ENCODE data around the gene PGS1. TPM values are rescaled to one million over a fixed set of nuclear protein-coding genes. Genes with fewer than 3 reads are reported as not detected.
A peak's percentile ranks its signal among the peaks of the same experiment; 100 is the strongest.

Gene PGS1
- total RNA-seq, 1 donor: 40.2 TPM

GRCh38 chr17:78355701-78356100 is 22.7 kb upstream of the PGS1 start:
- DNase-seq (ENCODE audit: low read depth): no peak
- no peak for TF ChIP-seq CTCF (IDR thresholded peaks at IDR 0.05; ENCODE audit: insufficient read depth, low read length)
- no peak overlapping the region for H3K4me3 ChIP-seq (ENCODE audit: low read depth, low read length)

GRCh38 chr17:78356101-78356713 is 22.2 kb upstream of the PGS1 start:
- peak; percentile 76 for DNase-seq (ENCODE audit: low read depth)
- H3K4me3 ChIP-seq (ENCODE audit: low read depth, low read length): peak overlapping the region; percentile 89
- no peak for TF ChIP-seq CTCF (IDR thresholded peaks at IDR 0.05; ENCODE audit: insufficient read depth, low read length)

- DNase-seq (ENCODE audit: low read depth): peak; percentile 75
- H3K4me3 ChIP-seq (ENCODE audit: low read depth, low read length): peak overlapping the region; percentile 89
- no peak for TF ChIP-seq CTCF (IDR thresholded peaks at IDR 0.05; ENCODE audit: insufficient read depth, low read length)
These were observed 21.3 kb upstream of the PGS1 start for GRCh38 chr17:78357177-78357586.

DNA sequence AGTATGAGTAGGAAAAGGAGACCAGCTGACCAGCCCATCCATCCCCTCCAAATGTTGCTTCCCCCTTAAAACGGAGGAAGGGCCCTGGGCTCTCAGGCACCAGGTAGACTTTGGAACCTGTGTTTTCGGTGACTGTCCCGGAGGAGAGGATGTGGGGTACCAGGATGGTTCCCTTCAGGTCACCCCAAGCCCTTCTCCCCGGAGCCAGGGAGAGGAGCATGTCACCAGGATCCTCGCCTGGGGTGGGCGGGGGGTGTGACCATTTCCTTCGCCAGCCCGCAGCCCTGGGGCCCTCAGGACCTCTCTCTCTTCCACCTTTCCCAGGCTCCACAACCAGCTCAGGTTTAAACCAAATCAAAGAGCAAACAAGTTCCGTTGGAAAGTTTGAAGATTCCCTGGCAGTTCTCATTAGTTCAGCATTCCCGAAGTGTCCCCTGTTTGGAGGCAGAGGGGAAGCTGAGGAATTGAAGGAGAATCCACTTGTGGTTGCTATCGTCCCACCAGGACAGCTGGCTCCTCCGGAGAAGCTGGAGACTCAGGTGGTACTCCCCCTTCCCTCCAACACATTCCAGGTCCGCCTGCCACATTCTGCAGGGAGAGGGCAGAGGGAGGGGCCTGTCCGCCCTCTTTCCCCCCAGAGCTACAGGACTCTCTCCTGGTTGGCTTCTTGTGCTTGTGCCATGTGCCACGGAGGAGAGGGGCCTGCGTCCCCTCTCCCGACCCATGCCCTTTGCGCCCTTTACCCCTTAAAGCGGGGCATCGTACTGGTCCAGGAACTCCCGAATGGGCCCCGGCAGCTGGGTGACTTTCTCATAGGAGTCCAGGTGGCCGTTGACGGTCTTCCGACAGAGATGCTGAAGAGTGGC is 20.5 kb upstream of the PGS1 start:
- no peak for DNase-seq (ENCODE audit: low read depth)
- peak overlapping the region; percentile 89 for H3K4me3 ChIP-seq (ENCODE audit: low read depth, low read length)
- TF ChIP-seq CTCF (IDR thresholded peaks at IDR 0.05; ENCODE audit: insufficient read depth, low read length): no peak

DNA sequence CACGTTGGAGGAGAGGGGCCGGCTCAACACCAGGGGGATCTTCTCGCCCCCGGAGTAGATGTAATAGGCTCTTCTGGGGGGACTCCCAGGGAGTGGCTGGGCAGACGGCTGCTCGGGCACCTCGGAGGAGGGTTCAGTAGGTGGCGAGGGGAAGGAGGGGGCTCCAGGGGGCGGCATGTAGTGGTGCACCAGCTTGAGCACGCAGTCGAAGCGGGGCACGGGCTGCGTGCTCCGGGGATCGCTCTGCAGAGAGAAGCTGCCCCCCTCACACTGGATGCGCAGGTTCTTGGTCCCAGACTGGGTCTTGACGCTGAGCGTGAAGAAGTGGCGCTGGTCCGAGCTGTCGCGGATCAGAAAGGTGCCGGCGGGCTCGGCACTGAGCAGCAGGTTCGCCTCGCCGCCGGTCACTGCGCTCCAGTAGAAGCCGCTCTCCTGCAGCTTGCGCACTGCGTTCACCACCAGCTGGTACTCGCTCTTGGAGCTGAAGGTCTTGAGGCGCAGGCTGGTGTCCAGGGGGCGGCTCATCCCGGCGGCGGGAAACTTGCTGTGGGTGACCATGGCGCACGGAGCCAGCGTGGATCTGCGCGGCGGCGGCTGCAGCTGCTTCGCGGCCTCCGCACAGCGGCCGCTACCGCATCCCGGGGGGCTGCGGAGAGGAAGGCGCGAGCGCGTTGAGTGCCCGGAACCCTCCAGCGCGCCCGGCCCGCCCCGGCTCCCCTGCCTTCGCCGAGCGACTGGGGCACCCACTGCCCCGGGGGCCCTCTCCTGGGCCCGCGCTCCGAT is 19.7 kb upstream of the PGS1 start:
- H3K4me3 ChIP-seq (ENCODE audit: low read depth, low read length): peak overlapping the region; percentile 89
- DNase-seq (ENCODE audit: low read depth): peak; percentile 62
- TF ChIP-seq CTCF (IDR thresholded peaks at IDR 0.05; ENCODE audit: insufficient read depth, low read length): no peak

GRCh38 chr17:78359321-78359996 is 19.0 kb upstream of the PGS1 start:
- peak; percentile 52 for DNase-seq (ENCODE audit: low read depth)
- TF ChIP-seq CTCF (IDR thresholded peaks at IDR 0.05; ENCODE audit: insufficient read depth, low read length): no peak
- peak overlapping the region; percentile 89 for H3K4me3 ChIP-seq (ENCODE audit: low read depth, low read length)

Data from fibroblast of the aortic adventitia (primary cell).